Endodermal cell (in vitro differentiated cells): ENCODE results near the gene ZDHHC19. TPM values are rescaled to one million over a fixed set of nuclear protein-coding genes. Genes with fewer than 3 reads are reported as not detected.

Experiments used
- DNase-seq: peaks from one replicate; pipeline ENCODE4 v3.0.0-alpha.2; 2017
- H3K27ac ChIP-seq: 2 replicates; pipeline ENCODE4 v1.5.1; 2013; ENCODE audit warnings: mild to moderate bottlenecking, low read depth, low read length, moderate library complexity
- H3K27me3 ChIP-seq: 2 replicates; pipeline ENCODE4 v1.6.1; 2013; ENCODE audit warnings: mild to moderate bottlenecking, low read length, moderate library complexity; ENCODE audit not compliant: insufficient read depth, control insufficient read depth, poor library complexity, severe bottlenecking
- H3K36me3 ChIP-seq: 2 replicates; pipeline ENCODE4 v1.7.0; 2013; ENCODE audit warnings: mild to moderate bottlenecking, low read length, moderate library complexity; ENCODE audit not compliant: control insufficient read depth, insufficient read depth
- H3K4me1 ChIP-seq: one replicate; pipeline ENCODE4 v1.7.0; 2013; ENCODE audit warnings: low read length; ENCODE audit not compliant: control insufficient read depth, insufficient read depth
- H3K4me3 ChIP-seq: 2 replicates; pipeline ENCODE4 v1.5.1; 2013; ENCODE audit warnings: mild to moderate bottlenecking, low read length, moderate library complexity
- H3K9ac ChIP-seq: 2 replicates; pipeline ENCODE4 v1.6.1; 2013; ENCODE audit warnings: mild to moderate bottlenecking, low read length, moderate library complexity; ENCODE audit not compliant: poor library complexity, severe bottlenecking; ENCODE audit errors: extremely low read depth
- H3K9me3 ChIP-seq: 2 replicates; pipeline ENCODE4 v1.6.1; 2013; ENCODE audit warnings: mild to moderate bottlenecking, low read length, moderate library complexity; ENCODE audit not compliant: control insufficient read depth
- H3K27ac Mint-ChIP-seq: 2 replicates; pipeline ENCODE4 v1.8.0; 2020; ENCODE audit warnings: mixed read lengths
- H3K27me3 Mint-ChIP-seq: 2 replicates; pipeline ENCODE4 v1.8.0; 2021; ENCODE audit warnings: mild to moderate bottlenecking, mixed read lengths; ENCODE audit not compliant: insufficient read depth
- H3K36me3 Mint-ChIP-seq: 2 replicates; pipeline ENCODE4 v1.8.0; 2020; ENCODE audit warnings: low read depth, mixed read lengths
- H3K4me1 Mint-ChIP-seq: 2 replicates; pipeline ENCODE4 v1.8.0; 2020; ENCODE audit warnings: mixed read lengths
- H3K4me3 Mint-ChIP-seq: 2 replicates; pipeline ENCODE4 v1.8.0; 2020; ENCODE audit warnings: mild to moderate bottlenecking, moderate library complexity, mixed read lengths
- H3K9me3 Mint-ChIP-seq: 2 replicates; pipeline ENCODE4 v1.8.0; 2020; ENCODE audit warnings: mild to moderate bottlenecking, mixed read lengths
- CTCF ChIP-seq: fragments of 200-600 bp; sonication (generic); conservative IDR thresholded peaks from 2 replicates; pipeline ENCODE4 v1.5.0; 2021; ENCODE audit warnings: antibody characterized with exemption, mild to moderate bottlenecking
- WGBS, 2 experiments: methylation state at CpG; one replicate each; pipeline versions ENCODE4 v1.1.5 to v1.1.7; 2013; ENCODE audit warnings: missing lambda C conversion rate in 2 of 2, mixed read lengths in 1 of 2; ENCODE audit not compliant: insufficient coverage in 1 of 2, insufficient read length in 1 of 2; 5-methylcytosine and 5-hydroxymethylcytosine counted together
- total RNA-seq, 2 donors: library from RNA; stranded (reverse); fragmentation: NEBNext Ultra II Directional in 1 of 2; extraction: Animal tissue kit (Norgen Biotek cat#: 25700) in 1 of 2; gene quantifications; 2 replicates in 1 of 2; 3 replicates in 1 of 2; pipeline ENCODE4 v1.2.1, GENCODE V29; 2021

Gene ZDHHC19
- total RNA-seq, 2 donors from 2014 or later: 0.86 TPM; not detected in 1

- Mint-ChIP-seq H3K9me3 (no peaks in the 10 kb centered on the region), H3K27me3 (no peaks in the 10 kb centered on the region)
- WGBS, 2 experiments: 89 to 90% methylated on average over 7 to 10 of the region's 10 CpGs
Observed at GRCh38 chr3:196181127-196181546, 30.1 kb downstream of the ZDHHC19 start.

GRCh38 chr3:196180346-196180745 lies 30.9 kb downstream of the ZDHHC19 start:
- Mint-ChIP-seq H3K4me3 (no peak overlapping the region), H3K36me3 (no peaks in the 10 kb centered on the region), H3K9me3 (no peaks in the 10 kb centered on the region), H3K27me3 (no peaks in the 10 kb centered on the region), H3K27ac (no peak overlapping the region), H3K4me1 (peaks cover 6% of the 10 kb centered on the region)
- peak overlapping the region; percentile 93 for H3K27ac ChIP-seq
- H3K4me1 ChIP-seq: peaks cover 4% of the 10 kb centered on the region
- DNase-seq: no peak
- TF ChIP-seq CTCF: no peak
- no peak overlapping the region for H3K9ac ChIP-seq
- no peaks in the 10 kb centered on the region for H3K36me3 ChIP-seq
- H3K27me3 ChIP-seq: no peaks in the 10 kb centered on the region
- no peak overlapping the region for H3K4me3 ChIP-seq
- 94% methylated on average over 9 of the region's 9 CpGs; no CpG with 5 or more reads in 1 of the 2 experiments for WGBS, 2 experiments
- H3K9me3 ChIP-seq: no peaks in the 10 kb centered on the region

More at GRCh38 chr3:196181127-196181546, 30.1 kb downstream of the ZDHHC19 start:
- H3K36me3 Mint-ChIP-seq: no peaks in the 10 kb centered on the region
- H3K4me3 Mint-ChIP-seq: no peak overlapping the region
- H3K4me1 Mint-ChIP-seq: peaks cover 6% of the 10 kb centered on the region
- Histone ChIP-seq H3K27me3 (no peaks in the 10 kb centered on the region), H3K9ac (no peak overlapping the region), H3K4me1 (peaks cover 4% of the 10 kb centered on the region), H3K9me3 (no peaks in the 10 kb centered on the region), H3K36me3 (no peaks in the 10 kb centered on the region), H3K4me3 (no peak overlapping the region), H3K27ac (no peak overlapping the region)
- no peak overlapping the region for H3K27ac Mint-ChIP-seq
- no peak for TF ChIP-seq CTCF
- DNase-seq: no peak

GRCh38 chr3:196179380-196180308 lies 31.6 kb downstream of the ZDHHC19 start:
- DNase-seq: peak; percentile 73
- Histone ChIP-seq H3K36me3 (no peaks in the 10 kb centered on the region), H3K27ac (peak overlapping the region; percentile 93), H3K4me1 (peaks cover 4% of the 10 kb centered on the region), H3K9me3 (no peaks in the 10 kb centered on the region), H3K4me3 (no peak overlapping the region), H3K27me3 (no peaks in the 10 kb centered on the region), H3K9ac (no peak overlapping the region)
- peak; percentile 26 for TF ChIP-seq CTCF
- no peak overlapping the region for H3K4me3 Mint-ChIP-seq
- H3K36me3 Mint-ChIP-seq: no peaks in the 10 kb centered on the region
- peaks cover 6% of the 10 kb centered on the region for H3K4me1 Mint-ChIP-seq
- no peaks in the 10 kb centered on the region for H3K9me3 Mint-ChIP-seq
- no peaks in the 10 kb centered on the region for H3K27me3 Mint-ChIP-seq
- H3K27ac Mint-ChIP-seq: peak overlapping the region; percentile 69
- 68 to 71% methylated on average over 22 to 24 of the region's 24 CpGs for WGBS, 2 experiments
